HFFc6 (cell line): ENCODE data around the gene METAP1D. TPM values are rescaled to one million over a fixed set of nuclear protein-coding genes. Genes with fewer than 3 reads are reported as not detected.

ENCODE experiments used
- DNase-seq: peaks from one replicate; pipeline ENCODE4 v3.0.0-alpha.2; 2018
- H3K27ac Mint-ChIP-seq: 2 replicates; pipeline ENCODE4 v1.8.0; 2020; ENCODE audit warnings: mild to moderate bottlenecking, mixed read lengths
- H3K27me3 Mint-ChIP-seq: 2 replicates; pipeline ENCODE4 v1.8.0; 2021; ENCODE audit warnings: mild to moderate bottlenecking, moderate library complexity, mixed read lengths; ENCODE audit not compliant: insufficient read depth
- H3K36me3 Mint-ChIP-seq: 2 replicates; pipeline ENCODE4 v1.8.0; 2021; ENCODE audit warnings: low read depth, mixed read lengths
- H3K4me1 Mint-ChIP-seq: 2 replicates; pipeline ENCODE4 v1.8.0; 2020; ENCODE audit warnings: low read depth, mixed read lengths
- H3K4me3 Mint-ChIP-seq: 2 replicates; pipeline ENCODE4 v1.8.0; 2020; ENCODE audit warnings: mild to moderate bottlenecking, moderate library complexity, mixed read lengths
- H3K9me3 Mint-ChIP-seq: 2 replicates; pipeline ENCODE4 v1.8.0; 2020; ENCODE audit warnings: mild to moderate bottlenecking, mixed read lengths
- total RNA-seq, 6 experiments: library from RNA; stranded (reverse); fragmentation: NEBNext Ultra II Directional; extraction: Animal tissue kit (Norgen Biotek cat#: 25700); gene quantifications; 2 replicates in 1 of 6; 3 replicates in 5 of 6; pipeline ENCODE4 v1.2.3, GENCODE V29; 2021
- TF ChIP-seq, protein P1 (sequence below): fragments of 200-600 bp; sonication (generic); IDR thresholded peaks from 2 replicates; pipeline ENCODE4 v1.5.0; 2021; ENCODE audit warnings: antibody characterized with exemption, mild to moderate bottlenecking

The METAP1D gene
- total RNA-seq, 6 experiments from 2014 or later = 5.3 to 7.5 (median 6.2) TPM

DNA sequence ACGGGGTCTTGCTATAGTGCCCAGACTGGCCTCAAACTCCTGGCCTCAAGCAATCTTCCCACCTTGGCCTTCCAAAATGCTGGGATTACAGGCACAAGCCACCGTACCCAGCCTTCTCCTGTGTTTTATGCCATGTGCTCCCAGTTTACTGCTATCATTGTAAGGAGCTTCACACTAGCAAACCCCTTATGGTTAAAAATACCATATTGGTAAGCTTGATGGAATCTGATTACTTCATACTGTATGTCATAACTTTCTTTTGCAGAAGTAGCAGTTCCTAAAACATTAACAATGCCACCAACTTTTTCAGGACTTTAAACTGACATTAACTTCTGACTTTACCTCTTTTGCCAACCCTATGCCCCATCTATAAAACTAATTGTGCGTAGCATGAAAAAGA, 41.3 kb upstream of the METAP1D start:
- Mint-ChIP-seq H3K27me3 (no peaks in the 10 kb centered on the region), H3K4me3 (0 out of 2 replicates have a peak overlapping the region, but pooled peaks have one; percentile 30), H3K9me3 (no peaks in the 10 kb centered on the region), H3K27ac (peak overlapping the region; percentile 85), H3K4me1 (peaks cover 68% of the 10 kb centered on the region), H3K36me3 (peaks cover 5% of the 10 kb centered on the region)
- TF ChIP-seq, protein P1, sequence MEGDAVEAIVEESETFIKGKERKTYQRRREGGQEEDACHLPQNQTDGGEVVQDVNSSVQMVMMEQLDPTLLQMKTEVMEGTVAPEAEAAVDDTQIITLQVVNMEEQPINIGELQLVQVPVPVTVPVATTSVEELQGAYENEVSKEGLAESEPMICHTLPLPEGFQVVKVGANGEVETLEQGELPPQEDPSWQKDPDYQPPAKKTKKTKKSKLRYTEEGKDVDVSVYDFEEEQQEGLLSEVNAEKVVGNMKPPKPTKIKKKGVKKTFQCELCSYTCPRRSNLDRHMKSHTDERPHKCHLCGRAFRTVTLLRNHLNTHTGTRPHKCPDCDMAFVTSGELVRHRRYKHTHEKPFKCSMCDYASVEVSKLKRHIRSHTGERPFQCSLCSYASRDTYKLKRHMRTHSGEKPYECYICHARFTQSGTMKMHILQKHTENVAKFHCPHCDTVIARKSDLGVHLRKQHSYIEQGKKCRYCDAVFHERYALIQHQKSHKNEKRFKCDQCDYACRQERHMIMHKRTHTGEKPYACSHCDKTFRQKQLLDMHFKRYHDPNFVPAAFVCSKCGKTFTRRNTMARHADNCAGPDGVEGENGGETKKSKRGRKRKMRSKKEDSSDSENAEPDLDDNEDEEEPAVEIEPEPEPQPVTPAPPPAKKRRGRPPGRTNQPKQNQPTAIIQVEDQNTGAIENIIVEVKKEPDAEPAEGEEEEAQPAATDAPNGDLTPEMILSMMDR = no peak
- DNase-seq = peak; percentile 63

- no peak for DNase-seq
- Mint-ChIP-seq H3K27ac (peak overlapping the region; percentile 35), H3K4me3 (no peak overlapping the region), H3K9me3 (no peaks in the 10 kb centered on the region), H3K27me3 (no peaks in the 10 kb centered on the region), H3K4me1 (peaks cover 56% of the 10 kb centered on the region), H3K36me3 (peaks cover 3% of the 10 kb centered on the region)
- TF ChIP-seq, protein P1 = no peak
Measured at GRCh38 chr2:171959998-171960397, 39.8 kb upstream of the METAP1D start.

DNA sequence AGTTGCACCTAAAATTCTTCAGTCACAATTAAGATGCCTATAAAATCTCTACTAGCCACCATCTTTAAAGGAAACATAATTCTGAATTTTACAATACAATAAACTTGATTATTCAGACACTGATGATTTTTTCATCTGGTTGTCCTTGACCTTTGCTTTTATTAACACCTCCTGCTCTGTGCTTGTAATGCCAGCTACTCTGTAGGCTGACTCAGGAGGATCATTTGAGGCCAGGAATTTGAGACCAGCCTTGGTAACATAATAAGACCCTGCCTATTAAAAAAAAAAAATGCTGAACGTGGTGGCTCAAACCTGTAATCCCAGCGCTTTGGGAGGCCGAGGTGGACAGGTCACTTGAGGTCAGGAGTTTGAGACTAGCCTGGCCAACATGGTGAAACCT, 39.2 kb upstream of the METAP1D start:
- Mint-ChIP-seq H3K4me1 (peaks cover 52% of the 10 kb centered on the region), H3K27me3 (no peaks in the 10 kb centered on the region), H3K36me3 (no peaks in the 10 kb centered on the region; the same call in 1 of the 2 replicates), H3K9me3 (no peaks in the 10 kb centered on the region), H3K27ac (peak overlapping the region; percentile 26; the same call in 1 of the 2 replicates), H3K4me3 (no peak overlapping the region)
- DNase-seq = no peak
- TF ChIP-seq, protein P1 = no peak

DNA sequence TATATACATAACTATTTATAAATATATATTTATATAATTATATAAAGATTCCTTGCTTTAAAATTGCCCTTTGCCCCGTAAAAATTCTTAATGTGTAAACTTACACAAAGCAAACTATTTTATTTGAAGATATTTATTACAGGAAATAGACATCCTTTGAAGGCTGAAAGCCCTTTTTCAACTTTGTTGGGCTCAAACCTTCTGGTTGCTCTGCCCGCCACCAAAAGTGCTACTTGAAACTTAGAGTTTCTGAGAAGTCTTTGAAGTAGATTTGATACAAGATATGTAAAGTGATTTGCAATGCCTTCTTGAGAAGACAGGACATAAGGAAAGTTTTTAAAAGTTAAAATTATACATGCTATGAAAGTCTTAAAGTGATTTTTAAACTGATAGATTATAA, 36.6 kb upstream of the METAP1D start:
- Mint-ChIP-seq H3K4me1 (peaks cover 32% of the 10 kb centered on the region), H3K4me3 (no peak overlapping the region), H3K36me3 (no peaks in the 10 kb centered on the region; the same call in 1 of the 2 replicates), H3K9me3 (no peaks in the 10 kb centered on the region), H3K27me3 (no peaks in the 10 kb centered on the region), H3K27ac (no peak overlapping the region)
- no peak for DNase-seq
- TF ChIP-seq, protein P1 = no peak

- no peak overlapping the region for H3K4me3 Mint-ChIP-seq
Measured at GRCh38 chr2:171964308-171964707, 35.4 kb upstream of the METAP1D start.

More at GRCh38 chr2:171964308-171964707, 35.4 kb upstream of the METAP1D start:
- no peak overlapping the region for H3K27ac Mint-ChIP-seq
- no peak for DNase-seq
- H3K4me1 Mint-ChIP-seq = peaks cover 21% of the 10 kb centered on the region
- TF ChIP-seq, protein P1 = no peak
- H3K36me3 Mint-ChIP-seq = no peaks in the 10 kb centered on the region; the same call in 1 of the 2 replicates
- H3K27me3 Mint-ChIP-seq = no peaks in the 10 kb centered on the region
- no peaks in the 10 kb centered on the region for H3K9me3 Mint-ChIP-seq
